Heart right ventricle (tissue), 16 donors: Measurements from ENCODE around the gene TTC34. TPM values are rescaled to one million over a fixed set of nuclear protein-coding genes. Genes with fewer than 3 reads are reported as not detected.
"Not testable (repeated sequence)": the region's sequence is repeated elsewhere in the genome, so short reads cannot be mapped to it uniquely, and the experiment has no call there.

Experiments used
- ATAC-seq, 8 donors: fragments of 200-7000 bp; cut with Tn5 transposase; one replicate each; pipeline ENCODE4 v1.9.1; 2020; ENCODE audit warnings: mild to moderate bottlenecking in 8 of 8, moderate library complexity in 8 of 8, moderate number of reproducible peaks in 1 of 8
- DNase-seq, 2 donors: peaks; one replicate each; pipeline ENCODE4 v3.0.0-alpha.2; 2020
- H3K27ac ChIP-seq, 10 donors: fragments of 200-600 bp; sonication (generic) in 2 of 10; one replicate each; pipeline versions ENCODE4 v1.5.0 to v1.8.0; 2020 to 2022; ENCODE audit warnings: mild to moderate bottlenecking in 3 of 10
- H3K27me3 ChIP-seq, 7 donors: fragments of 200-600 bp; one replicate each; pipeline ENCODE4 v1.8.0; 2021 to 2022; ENCODE audit warnings: mild to moderate bottlenecking in 2 of 7
- H3K36me3 ChIP-seq, 9 donors: fragments of 200-600 bp; sonication (generic) in 1 of 9; one replicate each; pipeline versions ENCODE4 v1.5.0 to v1.8.0; 2020 to 2022; ENCODE audit warnings: mild to moderate bottlenecking in 2 of 9
- H3K4me1 ChIP-seq, 9 donors: fragments of 200-600 bp; sonication (generic) in 1 of 9; one replicate each; pipeline versions ENCODE4 v1.5.0 to v1.8.0; 2020 to 2022; ENCODE audit warnings: mild to moderate bottlenecking in 4 of 9
- H3K4me3 ChIP-seq, 10 donors: fragments of 200-600 bp; sonication (generic) in 2 of 10; one replicate each; pipeline versions ENCODE4 v1.5.0 to v1.8.0; 2020 to 2022; ENCODE audit warnings: mild to moderate bottlenecking in 7 of 10, moderate library complexity in 2 of 10
- H3K9me3 ChIP-seq, 11 donors: fragments of 200-600 bp in 10 of 11; sonication (generic) in 2 of 11; one replicate each; pipeline versions ENCODE4 v1.5.0 to v1.8.0; 2013 to 2022; ENCODE audit warnings: mild to moderate bottlenecking in 2 of 11, control low read depth in 1 of 11, moderate library complexity in 1 of 11
- WGBS, 2 donors: extraction: QIAGEN DNeasy Blood & Tissue Kit; methylation state at CpG; one replicate each; pipeline ENCODE4 v1.1.7; 2013; ENCODE audit warnings: inconsistent platforms in 1 of 2; 5-methylcytosine and 5-hydroxymethylcytosine counted together
- intact Hi-C, 10 donors: fragments of 100-400 bp; cut with DNase I; formaldehyde crosslinking; loops; one replicate each; pipeline versions ENCODE4 v1.11.1 to v1.14.2; 2022
- polyA plus RNA-seq, 2 donors: library from polyadenylated mRNA; stranded (reverse); fragments of 200-250 nt; gene quantifications; one replicate each; pipeline ENCODE4 v1.2.3, GENCODE V29; 2013
- total RNA-seq, 10 donors: library from RNA; stranded (reverse); fragmentation: NEBNext Ultra II Directional in 3 of 10; extraction: Animal tissue kit (Norgen Biotek cat#: 25700) in 3 of 10; gene quantifications; one replicate each; pipeline versions ENCODE4 v1.2.1 to v1.2.4, GENCODE V29; 2021 to 2023
- donor health status: Arrhythmogenic right ventricular cardiomyopathy.
- donor health status: ischemic (EF 13 %, LVEDD 7.1; RV severe dilation, severe dysfunction).
- donor health status: healthy with polysubstance abuse.
- donor health status: DM: no; HTN: yes; CAD: no.
- donor health status: DM: no; HTN: no; CAD: no.
- donor health status: ischemic (EF 25% LVEDD 6.9; RV normal size, moderate dysfunction).
- donor health status: ischemic (EF 25% LVEDD 5.7; RV mildly dilated, moderate dysfunction).
- donor health status: healthy.
- donor health status: DM: yes; HTN: yes; CAD: no.
- donor health status: Ischemic cardiomyopathy.
- donor health status: ischemic (EF 35%, LVEDD 5.7; RV mildly dilated, moderate dysfunction).
- donor health status: nonischemic (EF 11% LVEDD 7.7; RV severe dilation, severe dysfunction).
- donor health status: DM: yes; HTN: yes; CAD: no.
- donor health status: PGD.
- donor health status: ischemic (EF 29% LVEDD 5.4; RV normal size, mild dysfunction).
- donor health status: nonischemic (EF 23%, LVEDD 6.1; RV moderate dilation, normal function).

Gene TTC34
- total and polyA plus RNA-seq, 12 donors: 0.03 to 0.74 (median 0.42) TPM

GRCh38 chr1:2757519-2757918 lies 44.0 kb downstream of the TTC34 start:
- intact Hi-C loops, H3K36me3 ChIP-seq, H3K27me3 ChIP-seq, H3K4me3 ChIP-seq, ATAC-seq, H3K9me3 ChIP-seq, DNase-seq, H3K27ac ChIP-seq, H3K4me1 ChIP-seq: not testable (repeated sequence)
- WGBS, 2 donors: 58 to 65% methylated on average over 5 to 7 of the region's 13 CpGs

GRCh38 chr1:2755426-2755825 lies 46.1 kb downstream of the TTC34 start:
- H3K4me3 ChIP-seq, ATAC-seq, H3K27me3 ChIP-seq, H3K27ac ChIP-seq, H3K9me3 ChIP-seq, intact Hi-C loops, DNase-seq, H3K4me1 ChIP-seq, H3K36me3 ChIP-seq: not testable (repeated sequence)
- 51 to 59% methylated on average over 5 to 10 of the region's 14 CpGs for WGBS, 2 donors

- intact Hi-C loops, H3K9me3 ChIP-seq, H3K4me1 ChIP-seq, H3K27ac ChIP-seq, H3K36me3 ChIP-seq, DNase-seq, ATAC-seq, H3K27me3 ChIP-seq, H3K4me3 ChIP-seq: not testable (repeated sequence)
- 27 to 34% methylated on average over 2 to 6 of the region's 10 CpGs for WGBS, 2 donors
Observed at GRCh38 chr1:2754597-2754996, 46.9 kb downstream of the TTC34 start.

GRCh38 chr1:2752503-2752902 lies 49.0 kb downstream of the TTC34 start:
- H3K27me3 ChIP-seq, ATAC-seq, H3K4me1 ChIP-seq, intact Hi-C loops, H3K27ac ChIP-seq, H3K36me3 ChIP-seq, H3K9me3 ChIP-seq, H3K4me3 ChIP-seq, DNase-seq: not testable (repeated sequence)
- 22 to 24% methylated on average over 8 of the region's 8 CpGs for WGBS, 2 donors

- DNase-seq, intact Hi-C loops, ATAC-seq: not testable (repeated sequence)
Observed at GRCh38 chr1:2751866-2752265, 49.6 kb downstream of the TTC34 start.

GRCh38 chr1:2750766-2751730 lies 50.4 kb downstream of the TTC34 start:
- H3K4me3 ChIP-seq, H3K36me3 ChIP-seq, H3K9me3 ChIP-seq, H3K27ac ChIP-seq, DNase-seq, H3K4me1 ChIP-seq, ATAC-seq, H3K27me3 ChIP-seq, intact Hi-C loops: not testable (repeated sequence)
- 51 to 58% methylated on average over 26 to 27 of the region's 27 CpGs for WGBS, 2 donors

More at GRCh38 chr1:2751866-2752265, 49.6 kb downstream of the TTC34 start:
- WGBS, 2 donors: 51 to 57% methylated on average over 13 of the region's 13 CpGs
- not testable (repeated sequence) for H3K4me1 ChIP-seq, H3K27me3 ChIP-seq, H3K27ac ChIP-seq, H3K36me3 ChIP-seq, H3K9me3 ChIP-seq, H3K4me3 ChIP-seq

GRCh38 chr1:2750041-2750680 lies 51.3 kb downstream of the TTC34 start:
- H3K4me3 ChIP-seq, ATAC-seq, H3K4me1 ChIP-seq, H3K9me3 ChIP-seq, H3K27ac ChIP-seq, H3K27me3 ChIP-seq, H3K36me3 ChIP-seq, intact Hi-C loops, DNase-seq: not testable (repeated sequence)
- WGBS, 2 donors: 48 to 56% methylated on average over 12 to 14 of the region's 14 CpGs

- DNase-seq, H3K4me3 ChIP-seq, H3K9me3 ChIP-seq, intact Hi-C loops, H3K27me3 ChIP-seq, ATAC-seq, H3K36me3 ChIP-seq, H3K4me1 ChIP-seq, H3K27ac ChIP-seq: not testable (repeated sequence)
- WGBS, 2 donors: 52 to 57% methylated on average over 7 of the region's 8 CpGs
Observed at GRCh38 chr1:2748626-2749025, 52.9 kb downstream of the TTC34 start.

GRCh38 chr1:2694796-2695195 lies 106.7 kb downstream of the TTC34 start:
- H3K36me3 ChIP-seq, H3K27me3 ChIP-seq, ATAC-seq, H3K4me3 ChIP-seq, H3K9me3 ChIP-seq, intact Hi-C loops, H3K4me1 ChIP-seq, DNase-seq, H3K27ac ChIP-seq: not testable (repeated sequence)
- WGBS, 2 donors: 28 to 32% methylated on average over 3 to 5 of the region's 9 CpGs

GRCh38 chr1:2690180-2690579 lies 111.3 kb downstream of the TTC34 start:
- H3K27ac ChIP-seq, H3K9me3 ChIP-seq, H3K4me1 ChIP-seq, H3K4me3 ChIP-seq, ATAC-seq, intact Hi-C loops, H3K27me3 ChIP-seq, H3K36me3 ChIP-seq, DNase-seq: not testable (repeated sequence)
- 40 to 56% methylated on average over 3 to 5 of the region's 10 CpGs for WGBS, 2 donors

GRCh38 chr1:2688336-2688665 lies 113.2 kb downstream of the TTC34 start:
- 54 to 58% methylated on average over 6 to 11 of the region's 11 CpGs for WGBS, 2 donors
- H3K4me3 ChIP-seq, H3K36me3 ChIP-seq, H3K27ac ChIP-seq, intact Hi-C loops, ATAC-seq, H3K9me3 ChIP-seq, H3K27me3 ChIP-seq, H3K4me1 ChIP-seq: not testable (repeated sequence)
- DNase-seq: peak in 1 of 2 donors; percentile 8
